Liver (tissue), 9 donors: Measurements from ENCODE around the gene UBE2R2. TPM values are rescaled to one million over a fixed set of nuclear protein-coding genes. Genes with fewer than 3 reads are reported as not detected.
"Not testable (repeated sequence)": the region's sequence is repeated elsewhere in the genome, so short reads cannot be mapped to it uniquely, and the experiment has no call there.

Experiments
- DNase-seq: peaks from one replicate; pipeline ENCODE4 v3.0.0-alpha.2; 2017; ENCODE audit warnings: low spot score
- H3K27ac ChIP-seq, 2 donors: one replicate each; pipeline ENCODE4 v1.7.0; 2013; ENCODE audit warnings: inconsistent platforms in 2 of 2, low read length in 2 of 2, control low read depth in 1 of 2, low read depth in 1 of 2, mild to moderate bottlenecking in 1 of 2
- H3K27me3 ChIP-seq, 4 donors: one replicate each; pipeline versions ENCODE4 v1.6.1 to v1.7.0; 2013; ENCODE audit warnings: low read length in 3 of 4, inconsistent platforms in 1 of 4, mild to moderate bottlenecking in 1 of 4, moderate library complexity in 1 of 4; ENCODE audit not compliant: control insufficient read depth in 4 of 4, insufficient read depth in 4 of 4
- H3K36me3 ChIP-seq, 4 donors: one replicate each; pipeline versions ENCODE4 v1.6.1 to v1.7.0; 2013; ENCODE audit warnings: low read length in 3 of 4, mild to moderate bottlenecking in 3 of 4, low read depth in 1 of 4, moderate library complexity in 1 of 4; ENCODE audit not compliant: control insufficient read depth in 4 of 4, insufficient read depth in 3 of 4
- H3K4me1 ChIP-seq, 4 donors: one replicate each; pipeline versions ENCODE4 v1.6.1 to v1.7.0; 2013; ENCODE audit warnings: low read length in 3 of 4, mild to moderate bottlenecking in 3 of 4, moderate library complexity in 1 of 4; ENCODE audit not compliant: control insufficient read depth in 4 of 4, insufficient read depth in 4 of 4
- H3K4me3 ChIP-seq, 3 donors: one replicate each; pipeline versions ENCODE4 v1.6.1 to v1.7.0; 2013; ENCODE audit warnings: low read length in 3 of 3, control low read depth in 1 of 3, low read depth in 1 of 3, mild to moderate bottlenecking in 1 of 3
- H3K9ac ChIP-seq, 2 donors: one replicate each; pipeline ENCODE4 v1.7.0; 2013; ENCODE audit warnings: low read length in 2 of 2, mild to moderate bottlenecking in 2 of 2, moderate library complexity in 2 of 2, control low read depth in 1 of 2, low read depth in 1 of 2
- H3K9me3 ChIP-seq, 4 donors: one replicate each; pipeline versions ENCODE4 v1.6.1 to v1.7.0; 2013; ENCODE audit warnings: low read length in 3 of 4; ENCODE audit not compliant: control insufficient read depth in 4 of 4
- ATF3 ChIP-seq: IDR thresholded peaks from 2 replicates; pipeline ENCODE4 v1.6.1; 2016; ENCODE audit warnings: antibody characterized with exemption
- CTCF ChIP-seq: fragments of 150-350 bp; IDR thresholded peaks from 2 replicates; pipeline ENCODE4 v1.5.1; 2017; ENCODE audit warnings: improper control_type of control experiment, low read depth, low read length; ENCODE audit not compliant: missing input control
- EGR1 ChIP-seq, 2 donors: IDR thresholded peaks; 2 replicates each; pipeline ENCODE4 v1.6.1; 2016 to 2018; ENCODE audit warnings: antibody characterized with exemption in 2 of 2, low read depth in 2 of 2
- FOXA1 ChIP-seq: IDR thresholded peaks from 2 replicates; pipeline ENCODE4 v1.6.1; 2016; ENCODE audit warnings: antibody characterized with exemption
- FOXA2 ChIP-seq: IDR thresholded peaks from 2 replicates; pipeline ENCODE4 v1.6.1; 2016; ENCODE audit warnings: antibody characterized with exemption
- GABPA ChIP-seq, 2 donors: IDR thresholded peaks in 1 of 2; conservative IDR thresholded peaks in 1 of 2; 2 replicates each; pipeline ENCODE4 v1.6.1; 2016; ENCODE audit warnings: antibody characterized with exemption in 2 of 2, mild to moderate bottlenecking in 1 of 2, moderate library complexity in 1 of 2
- HNF4A ChIP-seq, 2 donors: conservative IDR thresholded peaks; 2 replicates each; pipeline ENCODE4 v1.6.1; 2016; ENCODE audit warnings: antibody characterized with exemption in 2 of 2, mild to moderate bottlenecking in 2 of 2
- HNF4G ChIP-seq: IDR thresholded peaks from 2 replicates; pipeline ENCODE4 v1.6.1; 2016; ENCODE audit warnings: antibody characterized with exemption
- JUND ChIP-seq, 2 donors: IDR thresholded peaks; 2 replicates each; pipeline ENCODE4 v1.6.1; 2016; ENCODE audit warnings: antibody characterized with exemption in 2 of 2
- MAX ChIP-seq: IDR thresholded peaks from 2 replicates; pipeline ENCODE4 v1.6.1; 2016; ENCODE audit warnings: antibody characterized with exemption
- NR2F2 ChIP-seq: IDR thresholded peaks from 2 replicates; pipeline ENCODE4 v1.6.1; 2016; ENCODE audit warnings: antibody characterized with exemption
- RAD21 ChIP-seq, 2 donors: IDR thresholded peaks; 2 replicates each; pipeline ENCODE4 v1.6.1; 2016; ENCODE audit warnings: antibody characterized with exemption in 2 of 2, mild to moderate bottlenecking in 2 of 2
- REST ChIP-seq: IDR thresholded peaks from 2 replicates; pipeline ENCODE4 v1.6.1; 2016; ENCODE audit warnings: antibody characterized with exemption, mild to moderate bottlenecking
- RXRA ChIP-seq, 2 donors: IDR thresholded peaks; 2 replicates each; pipeline ENCODE4 v1.6.1; 2017 to 2018; ENCODE audit warnings: antibody characterized with exemption in 2 of 2, mild to moderate bottlenecking in 1 of 2
- SP1 ChIP-seq: IDR thresholded peaks from 2 replicates; pipeline ENCODE4 v1.6.1; 2018; ENCODE audit warnings: antibody characterized with exemption, mild to moderate bottlenecking
- TAF1 ChIP-seq: conservative IDR thresholded peaks from 2 replicates; pipeline ENCODE4 v1.6.1; 2016; ENCODE audit warnings: antibody characterized with exemption, mild to moderate bottlenecking
- YY1 ChIP-seq: IDR thresholded peaks from 2 replicates; pipeline ENCODE4 v1.6.1; 2016; ENCODE audit warnings: antibody characterized with exemption, mild to moderate bottlenecking
- ZBTB33 ChIP-seq: IDR thresholded peaks from 2 replicates; pipeline ENCODE4 v1.6.1; 2016; ENCODE audit warnings: antibody characterized with exemption
- WGBS: extraction: QIAGEN DNeasy Blood & Tissue Kit; methylation state at CpG from one replicate; pipeline ENCODE4 v1.1.7; 2013; 5-methylcytosine and 5-hydroxymethylcytosine counted together
- polyA plus RNA-seq, 2 donors: library from polyadenylated mRNA; stranded (reverse) in 1 of 2; unstranded in 1 of 2; fragments of 200-250 nt in 1 of 2; fragments of >200 nt in 1 of 2; fragmentation: Nextera tagmentation in 1 of 2; extraction: Ambion mirVana in 1 of 2; gene quantifications; one replicate each; pipeline versions ENCODE4 v1.2.1 to v1.2.3, GENCODE V29; 2013 to 2015
- total RNA-seq, 2 donors: library from RNA; depleted of rRNA; stranded (reverse); fragments of >200 nt; gene quantifications; one replicate each; pipeline ENCODE4 v1.2.3, GENCODE V29; 2014
- donor health status: healthy.
- donor health status: healthy.
- donor health status: healthy.
- donor health status: healthy.
- donor health status: healthy.

UBE2R2 gene
- total and polyA plus RNA-seq, 4 donors: 10.8 to 15.0 (median 14.2) TPM

- TF ChIP-seq TAF1: no peak
- no peak for TF ChIP-seq FOXA2
- no peak for TF ChIP-seq REST
Observed at GRCh38 chr9:33799928-33800704, 16.8 kb upstream of the UBE2R2 start (continued).

- Histone ChIP-seq H3K9ac (no peak overlapping the region), H3K36me3 (no peaks in the 10 kb centered on the region), H3K27me3 (no peaks in the 10 kb centered on the region), H3K4me1 (no peaks in the 10 kb centered on the region), H3K9me3 (no peaks in the 10 kb centered on the region), H3K4me3 (no peak overlapping the region), H3K27ac (no peak overlapping the region)
- DNase-seq: no peak
- TF ChIP-seq GABPA (IDR thresholded peaks at IDR 0.05 in 1 of 2, conservative IDR thresholded peaks at IDR 0.05 in 1 of 2) (no peak), SP1 (no peak), CTCF (no peak), FOXA1 (no peak), HNF4A (conservative IDR thresholded peaks at IDR 0.05) (no peak), REST (no peak), ATF3 (no peak), FOXA2 (no peak), HNF4G (no peak), MAX (no peak), YY1 (no peak), RAD21 (IDR thresholded peaks at IDR 0.05) (no peak), EGR1 (IDR thresholded peaks at IDR 0.05; ENCODE audit: low read depth in 2 of 2) (no peak), TAF1 (no peak), RXRA (IDR thresholded peaks at IDR 0.05) (no peak), ZBTB33 (no peak), NR2F2 (no peak), JUND (IDR thresholded peaks at IDR 0.05) (no peak)
- 97% methylated on average over 2 of the region's 2 CpGs for WGBS
Observed at GRCh38 chr9:33800886-33801285, 16.1 kb upstream of the UBE2R2 start.

GRCh38 chr9:33801943-33802500 is 14.9 kb upstream of the UBE2R2 start:
- H3K9ac ChIP-seq, H3K4me1 ChIP-seq, DNase-seq, H3K4me3 ChIP-seq, H3K27ac ChIP-seq, H3K27me3 ChIP-seq, H3K36me3 ChIP-seq, H3K9me3 ChIP-seq: not testable (repeated sequence)
- WGBS: 94% methylated on average over 2 of the region's 2 CpGs
